ENCODE measurements around the gene TLL2. TPM values are rescaled to one million over a fixed set of nuclear protein-coding genes. Genes with fewer than 3 reads are reported as not detected.

The TLL2 gene
- total RNA-seq, 2 donors from 2014 or later: 0.34 to 0.37 TPM

DNA sequence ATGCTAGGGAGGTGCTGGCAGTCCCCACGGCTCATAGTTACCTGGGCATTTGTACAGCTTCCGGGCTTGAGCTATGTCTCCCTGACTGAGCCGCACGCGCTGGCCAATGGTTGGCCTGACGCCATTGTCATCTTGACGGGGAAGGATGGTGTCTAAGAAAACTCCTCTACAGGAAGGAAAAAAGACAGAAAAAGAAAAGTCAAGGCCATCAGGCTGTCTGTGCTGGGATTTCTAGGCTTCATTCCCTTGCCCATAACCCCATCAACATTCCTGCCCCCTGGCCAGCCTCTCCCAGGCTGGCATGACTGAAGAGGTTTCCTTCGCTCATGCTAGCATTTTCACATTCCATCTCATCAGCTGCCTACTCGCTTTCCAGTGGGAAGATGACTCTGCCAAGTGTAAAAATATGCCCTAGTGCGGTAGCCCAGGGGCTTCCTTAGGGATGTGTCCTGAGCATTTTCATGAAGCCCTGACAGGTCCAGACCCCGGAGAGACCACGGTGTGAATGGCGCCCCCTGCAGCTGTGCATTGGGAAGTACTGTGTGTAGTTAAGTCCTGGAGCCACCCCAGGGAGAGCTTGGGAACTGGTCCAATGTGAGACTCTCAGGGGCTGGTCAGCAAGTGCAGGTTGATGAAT is 100.5 kb downstream of the TLL2 start:
- ATAC-seq (no peak), DNase-seq (no peak)
- intact Hi-C loops (cut with DNase I, micrococcal nuclease): no loop called here

DNA sequence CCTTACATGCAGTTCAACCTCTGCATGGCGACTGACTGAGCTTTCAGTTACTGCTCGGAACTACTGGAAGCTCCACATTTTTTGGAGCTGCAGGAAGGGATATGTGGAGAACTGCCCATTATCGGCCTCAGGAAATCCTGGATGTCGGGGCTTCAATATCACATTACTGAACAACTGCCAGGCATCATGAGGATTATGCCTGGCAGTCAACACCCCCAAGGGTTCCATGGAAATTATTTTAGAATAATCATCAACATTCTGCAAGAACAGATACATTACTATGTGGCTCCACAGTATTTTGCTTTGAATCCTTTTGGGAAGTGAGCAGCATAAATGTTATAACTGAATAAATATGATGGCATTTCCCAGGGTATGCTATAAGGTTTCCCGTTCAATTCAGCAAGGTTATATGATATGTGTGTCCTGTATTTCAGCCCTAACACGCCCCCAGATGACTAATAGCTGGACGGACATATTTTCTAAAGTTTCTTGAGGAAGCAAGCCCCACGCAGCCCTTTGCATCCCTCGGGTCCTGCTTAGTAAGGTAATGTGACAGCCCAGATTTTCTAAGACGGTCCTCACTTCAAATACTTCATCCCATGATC is 101.9 kb downstream of the TLL2 start:
- DNase-seq: no peak
- no peak for ATAC-seq

DNA sequence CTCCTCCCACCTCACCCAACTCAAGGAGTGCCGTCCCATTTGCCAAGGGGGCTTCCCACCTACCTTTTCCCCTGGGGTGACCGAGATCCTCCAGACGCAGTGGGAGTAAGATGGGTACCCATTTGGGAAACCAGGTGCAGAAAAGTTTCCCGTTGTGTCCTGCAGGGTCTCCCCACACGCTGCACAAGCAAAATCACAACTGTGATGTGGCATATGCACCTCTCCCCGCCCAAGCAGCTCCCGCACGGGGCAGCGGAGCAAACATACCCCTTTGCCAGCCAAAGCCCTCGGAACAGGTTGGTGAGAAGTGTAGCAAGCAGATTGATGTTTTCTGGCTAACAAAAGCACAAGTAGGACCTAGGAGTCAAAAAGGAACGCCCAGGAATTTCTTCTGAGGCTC is 103.4 kb downstream of the TLL2 start:
- no peak for DNase-seq
- no peak for ATAC-seq
- intact Hi-C loops (cut with DNase I, micrococcal nuclease): no loop called here

More for the DNA sequence above, 101.9 kb downstream of the TLL2 start:
- intact Hi-C loops (cut with DNase I, micrococcal nuclease): no loop called here

DNA sequence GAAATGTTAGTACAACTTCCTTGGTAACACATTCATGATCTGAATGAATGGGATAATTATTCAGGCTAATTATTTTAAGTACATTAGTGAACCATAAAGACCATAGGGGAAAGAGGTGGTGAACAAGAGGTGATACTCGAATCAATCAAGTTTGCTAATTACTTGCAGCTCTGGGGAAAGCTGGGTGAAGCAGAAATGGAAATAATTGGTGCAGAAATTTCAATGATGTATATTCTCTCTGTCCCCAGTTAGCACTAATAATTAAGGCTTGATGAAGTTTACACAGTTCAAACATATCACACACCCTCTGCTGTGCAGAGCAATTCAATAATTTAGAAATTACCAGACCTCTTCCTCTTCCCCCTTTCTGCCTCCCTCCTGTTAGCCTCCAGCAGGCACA is 105.5 kb downstream of the TLL2 start:
- no peak for ATAC-seq
- no peak for DNase-seq
- intact Hi-C loops (cut with DNase I, micrococcal nuclease): no loop called here

- ATAC-seq (no peak), DNase-seq (no peak)
- intact Hi-C loops (cut with DNase I, micrococcal nuclease): no loop called here
Measured at GRCh38 chr10:96407560-96408069, 106.1 kb downstream of the TLL2 start.

- intact Hi-C loops (cut with DNase I, micrococcal nuclease): no loop called here
- DNase-seq: no peak
- ATAC-seq: no peak
Measured at GRCh38 chr10:96406091-96406490, 107.6 kb downstream of the TLL2 start.

- DNase-seq (no peak), ATAC-seq (no peak)
Measured at GRCh38 chr10:96402417-96403305, 111.1 kb downstream of the TLL2 start.

DNA sequence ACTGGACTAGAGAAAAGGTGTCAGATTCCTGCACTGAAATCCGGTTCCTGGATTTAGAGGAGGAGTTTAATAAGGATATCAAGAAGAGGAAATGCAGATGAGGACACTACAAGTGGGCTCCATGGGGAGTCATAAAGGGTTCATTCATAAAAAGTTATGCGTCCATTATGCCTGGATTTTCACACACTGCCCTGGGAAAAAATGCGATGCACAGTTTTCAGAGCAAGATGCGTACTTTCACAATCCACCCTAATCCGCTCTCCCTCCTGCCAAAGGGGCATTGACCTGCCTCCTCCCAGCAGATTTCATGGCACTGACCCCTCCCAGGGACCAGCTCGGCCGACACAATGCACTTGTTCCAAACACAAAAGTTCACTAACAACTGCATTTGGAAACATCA is 112.7 kb downstream of the TLL2 start:
- intact Hi-C loops (cut with DNase I, micrococcal nuclease): no loop called here
- DNase-seq (no peak), ATAC-seq (no peak)

More at GRCh38 chr10:96402417-96403305, 111.1 kb downstream of the TLL2 start:
- intact Hi-C loops (cut with DNase I, micrococcal nuclease): no loop called here

DNA sequence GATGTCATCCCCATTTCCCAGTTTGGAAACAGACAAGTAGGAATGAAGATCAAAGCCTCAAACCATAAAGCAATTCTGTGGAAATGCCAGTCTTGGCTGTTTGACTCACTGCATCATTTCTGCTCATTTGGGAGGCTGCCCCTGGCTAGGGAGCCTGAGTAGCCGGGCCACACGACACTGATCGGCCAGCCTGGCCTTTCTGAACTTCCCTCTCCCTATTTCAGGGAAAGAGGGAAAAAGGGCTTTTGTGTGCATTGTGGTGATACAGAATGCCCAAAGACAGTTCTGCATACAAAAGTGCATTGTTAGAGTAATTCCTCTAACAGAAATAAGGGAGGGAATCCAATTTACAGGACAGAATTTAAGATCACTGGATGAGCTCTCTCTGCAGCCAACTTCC is 113.3 kb downstream of the TLL2 start:
- ATAC-seq: no peak
- DNase-seq: no peak
- intact Hi-C loops (cut with DNase I, micrococcal nuclease): no loop called here

DNA sequence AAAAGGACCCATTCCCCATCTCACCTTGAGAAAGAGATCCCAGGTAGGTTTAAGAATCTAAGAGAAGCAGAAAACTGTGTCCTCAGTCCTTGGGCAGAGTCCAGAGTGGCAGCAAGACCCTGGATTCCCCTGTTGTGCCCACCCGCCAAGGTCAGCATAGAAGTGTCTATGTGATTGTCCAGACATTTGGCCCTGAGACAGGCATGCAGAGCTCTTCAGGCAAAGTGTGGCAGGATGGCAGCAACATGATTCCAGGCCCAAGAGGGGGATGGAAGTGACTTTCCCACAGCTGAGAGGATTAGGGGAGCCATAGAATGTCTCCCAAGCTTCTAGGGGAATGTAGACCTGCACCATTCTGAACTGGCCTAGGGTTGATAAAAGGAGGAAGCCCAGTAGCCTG is 115.8 kb downstream of the TLL2 start:
- intact Hi-C loops (cut with DNase I, micrococcal nuclease): loop anchor here (5.0 to 10.0 kb wide), 2 partner anchors 107 to 114 kb away; partner anchors contain the start of gene TLL2 (in 1 of the 2)

GRCh38 chr10:96395931-96396877 is 117.5 kb downstream of the TLL2 start:
- intact Hi-C loops (cut with DNase I, micrococcal nuclease): loop anchor here (5.0 to 10.0 kb wide), 2 partner anchors 109 to 116 kb away; partner anchors contain the start of gene TLL2 (in 1 of the 2)
- DNase-seq (peak; percentile 54 to 73), ATAC-seq (peak; percentile 94)

More for the DNA sequence above, 115.8 kb downstream of the TLL2 start:
- DNase-seq: no peak
- no peak for ATAC-seq

GRCh38 chr10:96390460-96390864 is 123.3 kb downstream of the TLL2 start:
- intact Hi-C loops (cut with DNase I, micrococcal nuclease): loop anchor here in 1 of 2 donors (10.0 kb wide), 1 partner anchor 114 kb away; no protein-coding TSS in a partner anchor
- peak; percentile 42 for ATAC-seq
- peak; percentile 14 to 74 for DNase-seq

DNA sequence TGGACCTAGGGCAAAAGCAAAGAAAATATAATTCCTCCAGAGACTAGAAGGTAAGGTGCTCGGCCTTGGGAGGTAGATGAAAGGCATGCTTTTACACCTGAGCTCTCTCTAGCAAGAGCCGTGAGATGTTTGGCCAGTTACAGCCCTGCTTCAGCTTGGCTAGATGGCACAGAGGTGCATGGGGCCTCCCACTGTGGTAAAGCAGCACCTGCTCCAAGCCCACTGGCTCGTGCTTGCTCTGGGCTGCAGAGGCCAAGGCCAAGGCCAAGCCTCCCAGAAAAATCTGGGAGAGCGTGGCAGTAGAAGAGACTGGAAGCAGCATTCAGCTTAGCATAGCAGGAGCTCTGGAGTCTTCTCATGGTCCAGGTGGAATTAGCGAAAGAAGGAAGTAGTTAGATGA is 123.9 kb downstream of the TLL2 start:
- DNase-seq (no peak), ATAC-seq (no peak)
- intact Hi-C loops (cut with DNase I, micrococcal nuclease): loop anchor here in 1 of 2 donors (10.0 kb wide), 1 partner anchor 115 kb away; no protein-coding TSS in a partner anchor

- intact Hi-C loops (cut with DNase I, micrococcal nuclease): no loop called here
- ATAC-seq: no peak
- no peak for DNase-seq
Measured at GRCh38 chr10:96387601-96388000, 126.1 kb downstream of the TLL2 start.

DNA sequence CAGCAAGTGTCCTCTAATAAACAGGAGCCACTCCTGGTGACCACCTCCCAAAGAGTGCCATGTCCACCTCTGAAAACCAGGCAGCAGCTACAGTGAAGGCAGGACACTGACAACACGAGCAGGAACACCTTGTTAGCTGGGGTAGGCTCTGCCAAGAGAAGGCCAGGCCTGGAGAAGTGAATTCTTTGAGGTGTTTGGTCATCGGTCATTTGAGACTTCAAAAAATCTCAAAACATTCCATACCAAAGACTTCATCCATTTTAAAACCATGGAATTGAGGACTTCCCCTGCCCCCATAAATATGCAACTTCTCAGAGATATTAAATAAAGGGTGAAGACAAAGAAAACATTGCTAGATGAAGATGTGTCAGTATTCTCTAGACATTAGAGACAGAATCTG is 126.6 kb downstream of the TLL2 start:
- no peak for DNase-seq
- ATAC-seq: no peak
- intact Hi-C loops (cut with DNase I, micrococcal nuclease): no loop called here

- intact Hi-C loops (cut with DNase I, micrococcal nuclease): no loop called here
- ATAC-seq: no peak
- DNase-seq: no peak
Measured at GRCh38 chr10:96384506-96384905, 129.2 kb downstream of the TLL2 start.

GRCh38 chr10:96380821-96381220 is 132.9 kb downstream of the TLL2 start:
- ATAC-seq (no peak), DNase-seq (no peak)
- intact Hi-C loops (cut with DNase I, micrococcal nuclease): no loop called here

- intact Hi-C loops (cut with DNase I, micrococcal nuclease): loop anchor here in 1 of 2 donors (10.0 kb wide), 1 partner anchor 455 kb away; the partner anchor contains the start of gene LCOR
- ATAC-seq (no peak), DNase-seq (no peak)
Measured at GRCh38 chr10:96379758-96380157, 134.0 kb downstream of the TLL2 start.
